GM21737 (cell line): Measurements from ENCODE around the gene ERVMER34-1.

Source experiments
- ATAC-seq: cut with Tn5 transposase; IDR thresholded peaks from one replicate; pipeline ENCODE4 v1.9.1; 2021; ENCODE audit warnings: mild to moderate bottlenecking, moderate library complexity; ENCODE audit not compliant: unreplicated experiment

ERVMER34-1 gene, protein sequence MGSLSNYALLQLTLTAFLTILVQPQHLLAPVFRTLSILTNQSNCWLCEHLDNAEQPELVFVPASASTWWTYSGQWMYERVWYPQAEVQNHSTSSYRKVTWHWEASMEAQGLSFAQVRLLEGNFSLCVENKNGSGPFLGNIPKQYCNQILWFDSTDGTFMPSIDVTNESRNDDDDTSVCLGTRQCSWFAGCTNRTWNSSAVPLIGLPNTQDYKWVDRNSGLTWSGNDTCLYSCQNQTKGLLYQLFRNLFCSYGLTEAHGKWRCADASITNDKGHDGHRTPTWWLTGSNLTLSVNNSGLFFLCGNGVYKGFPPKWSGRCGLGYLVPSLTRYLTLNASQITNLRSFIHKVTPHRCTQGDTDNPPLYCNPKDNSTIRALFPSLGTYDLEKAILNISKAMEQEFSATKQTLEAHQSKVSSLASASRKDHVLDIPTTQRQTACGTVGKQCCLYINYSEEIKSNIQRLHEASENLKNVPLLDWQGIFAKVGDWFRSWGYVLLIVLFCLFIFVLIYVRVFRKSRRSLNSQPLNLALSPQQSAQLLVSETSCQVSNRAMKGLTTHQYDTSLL

DNA sequence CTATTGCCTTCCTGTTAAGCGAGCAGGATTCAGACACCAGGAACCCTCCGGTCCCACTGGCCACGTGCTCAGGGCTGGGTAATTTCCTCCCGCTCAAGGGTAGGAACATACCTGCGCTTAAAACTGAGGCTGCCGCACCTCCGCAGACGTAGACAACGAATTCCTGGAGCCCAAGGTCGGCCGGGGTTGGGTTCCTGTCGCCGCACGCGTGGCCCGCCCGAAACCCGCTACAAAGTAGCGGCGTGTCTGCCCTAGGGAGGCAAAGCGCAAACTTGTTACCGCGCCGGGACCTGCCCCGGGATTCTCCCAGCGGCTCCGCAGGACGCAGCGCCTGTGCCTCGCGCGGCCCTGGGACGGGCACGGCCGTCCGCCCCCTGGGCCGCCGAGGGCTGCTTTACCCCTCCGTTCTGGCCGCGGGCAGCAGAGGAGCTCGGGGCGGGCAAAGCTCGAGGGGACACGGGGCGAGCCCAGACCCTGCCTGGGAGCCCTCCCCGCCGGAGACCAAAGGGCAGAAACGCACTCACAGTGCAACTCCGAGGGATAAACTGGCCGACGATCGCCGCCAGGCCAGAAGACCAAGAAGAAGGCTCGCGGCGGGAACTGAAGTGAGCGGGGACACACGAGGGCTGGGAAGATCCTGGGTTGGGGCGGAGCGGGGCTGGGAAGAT is at the start of gene ERVMER34-1:
Gene ERVMER34-1 (minus strand): TSS at position 607 of the 668 bp plus-strand sequence. CDS start 5,905 bp downstream, outside the sequence.
- ATAC-seq, result no peak

DNA sequence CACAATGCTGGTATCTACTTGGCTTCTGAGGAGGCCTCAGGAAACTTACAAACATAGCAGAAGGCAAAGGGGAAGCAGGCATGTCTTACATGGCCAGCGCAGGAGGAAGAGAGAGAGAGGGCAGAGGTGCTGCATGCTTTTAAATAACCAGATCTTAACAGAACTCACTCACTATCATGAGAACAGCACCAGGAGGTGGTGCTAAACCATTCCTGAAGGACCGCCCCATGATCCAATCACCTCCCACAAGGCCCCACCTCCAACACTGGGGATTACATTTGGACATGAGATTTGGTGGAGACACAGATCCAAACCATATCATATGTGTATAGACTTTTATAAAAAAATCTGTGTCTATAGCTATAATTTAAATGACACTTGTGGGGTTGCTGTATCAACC is 48.6 kb upstream of the ERVMER34-1 start:
- ATAC-seq, result no peak

DNA sequence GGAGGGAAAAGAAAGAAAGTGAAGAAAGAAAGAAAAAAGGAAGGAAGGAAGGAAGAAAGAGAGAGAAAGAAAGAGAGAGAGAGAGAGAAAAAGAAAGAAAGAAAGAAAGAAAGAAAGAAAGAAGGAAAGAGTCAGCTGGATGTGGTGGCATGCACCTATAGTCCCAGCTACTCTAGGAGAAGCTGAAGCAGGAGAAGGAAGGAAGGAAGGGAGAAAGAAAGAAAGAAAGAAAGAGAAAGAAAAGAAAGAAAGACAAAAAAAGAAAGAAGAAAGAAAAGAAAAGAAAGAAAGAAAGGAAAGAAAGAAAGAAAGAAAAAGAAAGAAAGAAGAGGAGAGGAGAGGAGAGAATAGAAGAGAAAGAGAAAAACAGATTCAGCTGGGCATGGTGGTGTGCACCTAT is 44.3 kb upstream of the ERVMER34-1 start:
- no peak for ATAC-seq

DNA sequence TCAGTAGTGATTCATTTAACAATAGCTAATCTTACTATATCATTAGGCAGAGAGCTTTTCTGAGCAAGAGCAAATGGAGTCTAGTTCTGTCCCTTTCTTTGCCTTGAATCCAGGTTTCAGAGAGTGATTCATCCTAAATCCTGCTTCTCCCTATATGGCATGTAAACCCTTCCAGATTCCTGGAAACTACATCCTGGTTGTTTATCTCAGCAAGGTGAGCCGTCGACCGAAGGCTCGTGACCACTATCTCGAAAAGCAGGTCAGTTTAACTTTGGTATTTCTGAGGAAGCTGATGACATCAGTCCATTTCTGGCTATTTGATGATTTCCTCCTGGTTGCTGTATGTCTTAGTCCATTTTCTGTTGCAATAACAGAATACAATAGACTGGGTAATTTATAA is 40.7 kb upstream of the ERVMER34-1 start:
- no peak for ATAC-seq

DNA sequence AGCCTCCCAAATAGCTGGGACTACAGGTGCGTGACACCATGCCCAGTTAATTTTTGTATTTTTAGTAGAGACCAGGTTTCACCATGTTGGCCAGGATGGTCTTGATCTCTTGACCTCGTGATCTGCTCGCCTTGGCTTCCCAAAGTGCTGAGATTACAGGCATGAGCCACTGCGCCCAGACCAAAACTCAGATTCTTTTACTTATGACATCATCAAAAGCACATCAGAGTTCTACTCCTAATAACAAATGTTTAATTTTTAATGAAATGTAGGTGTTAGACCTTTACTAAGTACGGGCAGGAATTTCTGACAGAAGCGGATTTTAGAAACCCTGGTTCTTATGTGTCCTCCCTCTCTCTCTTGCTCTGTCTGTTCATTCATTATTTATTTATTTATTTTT is 38.5 kb upstream of the ERVMER34-1 start:
- ATAC-seq, result no peak

DNA sequence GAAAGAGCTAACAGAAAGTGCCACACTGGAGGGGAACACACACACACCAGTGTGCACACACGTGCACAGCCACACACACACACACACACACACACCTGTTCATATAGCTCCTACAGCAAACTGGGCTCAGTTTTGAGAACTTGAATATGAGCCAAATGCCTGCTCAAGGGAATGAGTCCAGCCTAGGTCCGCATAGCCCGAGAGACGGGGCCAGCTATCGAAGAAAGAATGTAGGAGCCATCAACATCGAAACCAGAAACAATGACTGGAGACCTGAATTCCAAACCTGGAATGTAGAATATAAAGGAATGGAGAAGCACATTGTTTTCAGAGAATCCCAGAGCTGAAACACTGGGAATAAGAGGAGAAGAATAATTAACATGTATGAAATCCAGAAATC is 37.6 kb upstream of the ERVMER34-1 start:
- ATAC-seq, result no peak

DNA sequence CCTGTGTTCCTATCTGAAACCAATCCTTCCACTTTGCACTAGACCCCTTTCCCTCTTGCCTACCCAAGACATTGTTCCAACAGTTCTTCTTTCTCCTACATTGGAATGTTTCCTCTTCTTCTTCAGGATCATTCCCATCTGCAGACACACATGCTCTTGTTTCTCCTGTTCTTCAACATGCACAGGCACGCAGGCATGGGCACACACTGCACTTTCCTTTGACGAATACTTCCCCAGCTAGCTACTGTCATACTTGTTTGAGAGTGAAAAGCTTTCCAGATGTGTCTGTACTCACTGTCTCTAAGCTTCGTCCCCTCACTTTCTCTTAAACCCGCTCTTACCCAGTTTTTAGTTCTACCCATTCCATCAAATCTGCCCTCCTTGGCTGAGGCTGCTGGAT is 31.8 kb upstream of the ERVMER34-1 start:
- ATAC-seq, result no peak

DNA sequence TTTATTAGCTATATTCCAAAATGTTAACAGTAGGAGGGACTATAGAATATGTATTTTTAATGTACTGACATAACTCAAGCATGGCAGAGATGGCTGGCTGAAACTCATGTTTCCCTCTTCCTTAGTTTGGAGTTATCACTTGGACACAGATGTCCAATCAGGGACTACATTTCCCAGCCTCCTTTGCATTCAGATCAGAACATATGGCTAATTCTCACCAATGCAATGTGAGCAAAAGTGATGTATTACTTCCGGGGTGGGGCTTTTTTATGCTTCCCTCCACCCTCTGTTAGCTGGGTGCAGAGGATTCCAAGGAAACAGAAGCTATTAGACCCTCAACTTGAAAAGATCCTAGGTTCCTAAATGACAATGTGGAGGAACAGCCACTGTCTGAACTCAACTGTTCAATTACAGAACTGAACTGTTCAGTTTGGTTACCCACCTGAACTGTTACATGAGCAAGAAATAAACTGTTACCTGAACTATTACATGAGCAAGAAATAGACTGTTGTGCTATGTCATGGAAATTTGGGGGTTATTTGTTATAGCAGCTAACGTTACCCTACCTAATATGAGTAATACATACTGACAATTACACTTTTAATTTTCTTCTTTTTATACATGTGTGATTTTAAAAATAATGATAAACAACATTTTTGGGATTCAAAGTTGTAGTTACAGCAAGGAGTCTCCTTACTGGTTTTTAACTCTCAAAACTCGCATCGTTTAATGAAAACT is 29.6 kb upstream of the ERVMER34-1 start:
- ATAC-seq, result no peak

DNA sequence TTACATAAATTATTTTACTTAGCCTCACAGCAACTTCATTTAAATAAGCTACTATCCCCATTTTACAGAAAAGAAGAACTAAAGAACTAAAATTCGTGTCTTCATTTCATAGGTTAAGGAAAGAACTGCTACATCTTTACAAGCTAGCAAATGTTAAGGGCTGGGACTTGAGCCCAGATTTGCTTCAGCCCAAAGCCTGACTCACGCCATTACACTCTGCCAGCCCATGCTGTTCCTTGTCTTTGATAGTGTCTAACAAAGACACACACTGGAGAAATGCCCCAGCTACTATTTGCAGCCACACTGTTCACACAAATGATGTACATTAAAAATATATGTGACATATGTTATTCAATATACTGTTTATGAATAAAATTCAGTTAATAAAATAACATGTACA is 29.0 kb upstream of the ERVMER34-1 start:
- no peak for ATAC-seq

DNA sequence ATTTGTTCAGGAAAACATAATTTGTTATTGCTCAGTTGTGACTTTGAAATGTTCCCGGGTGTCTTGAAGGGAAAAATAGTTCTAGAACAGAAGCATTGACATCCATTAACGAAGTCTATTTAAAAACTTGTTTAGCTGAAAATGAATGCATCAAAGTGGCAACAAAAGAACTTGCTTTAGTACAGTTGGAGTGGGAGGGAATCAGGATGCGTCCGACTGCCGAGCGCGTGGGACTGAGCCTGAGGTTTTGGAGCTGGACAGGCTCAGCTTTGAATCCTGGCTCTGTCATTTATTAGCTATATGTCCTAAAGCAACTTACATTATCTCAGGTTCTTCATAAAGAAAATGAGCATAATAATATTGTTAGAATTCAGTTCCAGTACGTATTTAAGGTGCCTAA is 9.0 kb upstream of the ERVMER34-1 start:
- no peak for ATAC-seq

DNA sequence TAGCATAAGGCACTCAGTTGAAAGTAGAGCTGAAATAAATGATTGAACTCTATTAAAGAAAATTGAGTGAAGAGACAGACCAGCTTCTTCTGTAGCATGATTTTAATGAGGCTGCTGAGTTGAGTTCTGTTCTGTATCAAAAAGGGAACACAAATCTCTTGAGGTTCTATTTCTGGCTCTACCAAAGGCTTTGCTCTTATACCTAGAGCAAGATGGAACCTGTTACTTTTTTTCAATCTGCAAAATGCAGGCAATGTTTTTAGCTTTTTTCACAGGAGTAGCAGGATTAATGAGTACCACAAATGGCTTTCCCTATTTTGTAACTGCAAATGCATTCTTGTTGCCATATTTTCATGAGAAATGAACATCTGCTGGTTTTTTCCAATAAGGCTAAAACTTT is 4.2 kb upstream of the ERVMER34-1 start:
- ATAC-seq, result no peak

DNA sequence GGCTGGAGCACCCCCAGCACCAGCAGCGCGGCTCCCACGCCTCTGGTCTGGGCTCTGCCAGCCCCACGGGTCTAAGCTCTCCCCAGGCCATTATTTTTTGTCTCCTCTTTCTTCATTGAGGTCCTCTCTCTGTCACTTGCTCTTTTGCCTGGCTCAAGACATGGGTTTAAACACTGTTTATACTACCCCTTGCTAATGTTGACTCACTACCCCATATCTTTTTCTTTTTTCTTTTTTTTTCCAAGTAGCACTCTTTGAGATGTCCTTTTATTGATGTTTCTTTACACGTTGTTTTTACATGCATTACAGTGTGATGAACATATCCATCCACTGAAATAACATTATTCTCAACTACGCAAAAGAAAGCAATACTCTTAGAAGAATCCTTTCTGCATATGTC is 1.7 kb upstream of the ERVMER34-1 start:
- no peak for ATAC-seq

DNA sequence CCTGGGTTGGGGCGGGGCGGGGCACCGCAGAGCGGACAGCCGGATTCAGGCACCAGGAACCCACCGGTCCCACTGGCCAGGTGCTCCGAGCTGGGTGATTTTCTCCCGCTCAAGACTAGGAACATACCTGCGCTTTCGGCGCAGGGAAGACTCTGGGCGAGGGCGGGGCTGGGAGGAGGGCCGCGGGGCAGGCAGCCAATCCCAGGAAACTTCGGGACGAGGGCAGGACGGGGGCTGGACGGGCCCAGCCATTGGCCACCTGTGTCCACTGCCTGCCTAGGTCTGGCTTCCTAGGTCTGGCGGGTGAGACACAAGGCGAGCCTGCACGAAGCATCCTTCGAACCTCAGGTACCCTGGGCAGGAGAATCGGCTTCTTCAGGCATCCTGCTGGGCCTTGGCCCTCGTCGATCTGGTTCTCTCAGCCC is 274 bp upstream of the ERVMER34-1 start:
- no peak for ATAC-seq

DNA sequence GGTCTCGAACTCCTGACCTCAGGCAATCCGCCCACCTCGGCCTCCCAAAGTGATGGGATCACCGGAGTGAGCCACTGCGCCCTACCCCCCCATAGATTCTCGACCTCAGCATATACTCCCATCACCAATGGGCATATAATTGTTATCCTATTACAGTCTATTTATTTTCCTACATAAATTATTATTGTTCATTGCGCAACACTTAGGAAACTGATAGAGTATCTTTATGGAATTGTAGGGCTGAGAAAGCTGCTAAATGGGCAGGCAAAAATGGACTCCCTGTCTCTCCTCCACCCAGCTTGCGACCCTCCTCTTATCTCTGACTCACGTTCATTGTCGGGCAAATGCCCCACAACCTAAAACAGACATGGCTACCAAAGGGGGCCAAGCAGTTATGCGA is 1.0 kb downstream of the ERVMER34-1 start:
- ATAC-seq, result no peak

DNA sequence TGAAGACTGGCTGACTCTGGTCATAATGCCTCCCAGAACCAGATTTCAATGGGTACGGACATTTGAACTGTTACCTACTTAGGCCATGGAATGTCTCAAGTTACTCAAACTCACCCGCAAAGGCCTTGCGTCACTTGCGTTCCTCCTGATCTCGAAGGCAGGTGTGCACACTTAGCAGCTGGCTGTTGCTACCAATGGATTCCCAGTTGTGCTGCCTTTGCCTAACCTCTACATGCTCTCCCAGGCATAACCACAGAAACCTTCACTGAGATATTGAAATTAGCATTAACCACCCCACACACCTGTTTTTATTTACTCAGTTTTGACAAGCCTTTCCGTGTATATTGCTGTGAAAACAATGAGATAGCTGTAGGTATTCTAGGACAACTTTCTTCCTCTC is 2.8 kb downstream of the ERVMER34-1 start:
- ATAC-seq, result no peak

DNA sequence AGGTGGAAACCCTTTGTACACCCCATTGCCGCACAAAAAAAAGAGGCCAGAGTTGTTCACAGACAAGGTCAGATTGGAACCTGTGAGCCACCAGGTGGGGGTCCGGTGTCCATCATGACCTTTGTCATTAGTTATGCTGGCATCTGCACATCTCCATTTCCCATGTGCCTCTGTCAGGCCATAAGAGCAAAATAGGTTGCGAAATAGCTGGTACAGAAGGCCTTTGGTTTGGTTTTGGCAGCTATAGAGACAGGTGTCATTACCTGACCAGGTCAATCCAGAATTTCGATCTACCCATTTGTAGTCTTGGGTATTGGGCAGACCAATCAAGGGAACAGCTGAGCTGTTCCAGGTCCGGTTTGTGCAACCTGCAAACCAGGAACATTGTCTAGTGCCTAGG is 6.6 kb downstream of the ERVMER34-1 start:
- no peak for ATAC-seq

DNA sequence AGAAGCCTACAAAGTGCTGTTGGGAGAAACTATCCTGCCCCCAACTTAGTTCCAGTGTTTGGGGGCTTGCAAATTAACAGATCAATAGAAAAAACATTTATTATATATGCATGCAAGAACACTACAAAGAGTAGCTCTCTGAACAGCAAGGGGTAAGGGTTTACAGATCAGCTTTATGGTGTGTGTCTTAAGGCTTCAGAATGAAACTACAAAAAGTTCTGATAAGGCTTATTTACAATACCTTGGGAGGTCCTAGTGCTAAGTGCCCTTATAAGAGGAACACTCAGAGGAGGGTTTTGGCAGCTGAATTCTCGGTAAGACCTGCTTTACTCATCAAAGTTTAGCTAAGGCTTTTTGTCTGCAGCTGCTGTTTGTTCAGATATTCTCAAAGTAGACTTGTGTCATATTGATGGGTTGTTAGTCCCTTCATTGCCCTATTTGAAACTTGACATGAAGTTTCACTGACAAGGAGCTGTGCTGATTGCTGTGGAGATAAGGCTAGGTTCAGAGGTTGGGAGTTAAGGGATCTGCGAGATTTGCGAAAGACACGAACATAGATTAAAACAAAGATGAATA is 7.7 kb downstream of the ERVMER34-1 start:
- no peak for ATAC-seq

DNA sequence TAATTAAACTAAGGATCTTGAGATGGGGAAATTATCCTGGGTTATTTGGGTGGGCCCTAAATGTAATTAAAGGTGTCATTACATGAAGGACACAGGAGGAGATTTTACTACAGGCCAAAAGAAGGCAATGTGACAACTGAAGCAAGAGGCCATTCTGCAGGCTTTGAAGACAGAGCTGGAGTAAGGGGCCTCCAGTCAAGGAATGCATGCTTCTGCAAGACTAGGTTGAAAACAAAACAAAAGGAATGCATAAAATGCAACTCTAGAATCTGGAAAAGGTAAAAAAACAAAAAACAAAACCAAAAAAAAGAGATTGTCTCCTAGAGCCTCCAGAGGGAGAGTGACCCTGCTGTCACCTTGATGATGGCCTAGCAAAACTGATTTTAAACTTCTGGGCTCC is 21.6 kb downstream of the ERVMER34-1 start:
- no peak for ATAC-seq

DNA sequence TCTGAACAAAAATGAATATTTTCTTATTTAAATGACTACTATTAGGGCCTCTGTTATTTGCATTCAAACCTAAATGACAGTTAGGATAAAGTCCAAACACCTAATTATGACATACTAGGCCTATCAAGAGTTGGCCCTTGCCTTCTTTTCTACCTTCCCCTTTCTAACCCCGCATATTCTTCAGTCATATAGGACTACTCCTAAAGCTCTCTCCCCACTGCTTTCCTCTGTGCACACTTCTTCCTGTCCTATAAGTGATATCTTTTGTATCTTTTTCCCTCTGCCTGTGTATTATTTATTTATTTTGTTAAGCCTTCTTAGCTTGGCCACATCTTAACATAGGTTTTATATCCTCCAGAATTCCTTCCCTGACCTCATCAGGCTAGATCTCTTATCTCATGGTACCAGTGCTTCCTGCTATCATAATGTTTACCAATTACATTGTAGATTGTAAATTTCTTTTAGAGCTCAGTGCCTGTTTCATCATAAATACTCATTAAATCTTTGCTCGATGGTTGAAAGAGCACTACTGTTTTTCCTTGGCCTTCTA is 22.5 kb downstream of the ERVMER34-1 start:
- ATAC-seq, result no peak

DNA sequence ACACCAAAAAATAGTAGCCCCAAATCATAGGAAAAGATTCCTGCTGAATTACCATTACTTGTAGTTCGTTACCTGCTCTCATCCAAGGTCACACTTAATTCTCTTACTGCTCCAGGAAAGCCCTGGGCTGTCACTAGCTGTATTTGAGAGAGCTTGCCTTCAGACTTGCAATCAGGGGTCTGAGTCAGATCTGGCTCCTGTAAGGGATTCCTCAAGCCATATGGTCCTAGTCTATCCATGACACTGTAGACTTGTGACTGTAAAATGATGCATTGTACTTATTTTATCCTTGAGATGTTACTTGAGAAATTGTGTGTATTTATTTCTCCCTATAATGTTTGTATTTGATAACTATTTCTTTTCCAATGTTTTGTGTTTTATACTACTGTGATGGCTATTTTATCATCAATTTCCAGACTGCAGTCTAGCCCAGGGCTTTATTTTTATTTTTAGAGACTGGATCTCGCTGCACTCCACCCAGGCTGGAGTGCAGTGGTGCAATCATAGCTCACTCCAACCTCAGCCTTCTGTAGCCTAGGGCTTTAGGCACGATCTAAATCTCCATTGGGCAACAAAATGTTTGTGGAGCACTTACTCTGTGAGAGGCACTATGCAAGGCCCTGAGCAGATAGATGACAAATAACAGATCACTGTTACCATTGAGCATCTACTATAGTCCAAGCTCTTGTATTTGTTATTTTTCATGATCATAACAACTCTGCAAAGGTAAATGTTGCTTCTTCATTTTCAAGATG is 24.2 kb downstream of the ERVMER34-1 start:
- ATAC-seq, result no peak
